MM.1S (cell line): ENCODE results near the gene GJA10.

Source experiments
- DNase-seq: peaks from one replicate; pipeline ENCODE4 v3.0.0-alpha.2; 2015
- H2AFZ ChIP-seq: fragments of 300-600 bp; sonication (generic); 2 replicates; pipeline ENCODE4 v1.6.0; 2016; ENCODE audit warnings: antibody characterized with exemption, low read length
- H3F3A ChIP-seq: fragments of 300-600 bp; sonication (generic); 2 replicates; pipeline ENCODE4 v1.6.1; 2016; ENCODE audit warnings: mild to moderate bottlenecking, antibody characterized with exemption, low read length, moderate library complexity, mixed read lengths; ENCODE audit not compliant: insufficient read depth
- H3K27ac ChIP-seq: fragments of 300-600 bp; sonication (generic); 2 replicates; pipeline ENCODE4 v1.5.1; 2016; ENCODE audit warnings: mild to moderate bottlenecking, low read length
- H3K27me3 ChIP-seq: fragments of 300-600 bp; sonication (generic); replicated peaks from 2 replicates; pipeline ENCODE4 v1.6.0; 2016; ENCODE audit warnings: low read length; ENCODE audit not compliant: insufficient read depth
- H3K36me3 ChIP-seq: fragments of 300-600 bp; sonication (generic); replicated peaks from 2 replicates; pipeline ENCODE4 v1.6.1; 2016; ENCODE audit warnings: mild to moderate bottlenecking, low read length, mixed read lengths; ENCODE audit not compliant: insufficient read depth
- H3K4me1 ChIP-seq: fragments of 300-600 bp; sonication (generic); 2 replicates; pipeline ENCODE4 v1.6.1; 2016; ENCODE audit warnings: low read length, mixed read lengths
- H3K4me2 ChIP-seq: fragments of 300-600 bp; sonication (generic); 2 replicates; pipeline ENCODE4 v1.6.0; 2016; ENCODE audit warnings: low read depth, low read length
- H3K4me3 ChIP-seq: fragments of 300-600 bp; sonication (generic); 2 replicates; pipeline ENCODE4 v1.5.1; 2016; ENCODE audit warnings: low read length, mixed read lengths
- H3K79me2 ChIP-seq: fragments of 300-600 bp; sonication (generic); 2 replicates; pipeline ENCODE4 v1.6.1; 2016; ENCODE audit warnings: mixed run types, low read length, mixed read lengths
- H3K9ac ChIP-seq: fragments of 300-600 bp; sonication (generic); 2 replicates; pipeline ENCODE4 v1.6.1; 2016; ENCODE audit warnings: low read length, mixed read lengths
- H3K9me2 ChIP-seq: fragments of 300-600 bp; sonication (generic); replicated peaks from 2 replicates; pipeline ENCODE4 v1.6.1; 2016; ENCODE audit warnings: mild to moderate bottlenecking, low read length, mixed read lengths; ENCODE audit not compliant: insufficient read depth
- H3K9me3 ChIP-seq: fragments of 300-600 bp; sonication (generic); replicated peaks from 2 replicates; pipeline ENCODE4 v1.6.1; 2016; ENCODE audit warnings: mild to moderate bottlenecking, low read length, mixed read lengths; ENCODE audit not compliant: insufficient read depth
- H4K20me1 ChIP-seq: fragments of 300-600 bp; sonication (generic); 2 replicates; pipeline ENCODE4 v1.6.1; 2016; ENCODE audit warnings: mild to moderate bottlenecking, low read length, moderate library complexity, mixed read lengths; ENCODE audit not compliant: insufficient read depth
- EZH2 ChIP-seq: fragments of 300-600 bp; sonication (generic); optimal IDR thresholded peaks from 2 replicates; pipeline ENCODE3; 2017; ENCODE audit warnings: low read depth, mild to moderate bottlenecking, antibody characterized with exemption, low read length, mixed read lengths
- EZH2phosphoT487 ChIP-seq: fragments of 300-600 bp; sonication (generic); IDR thresholded peaks from 2 replicates; pipeline ENCODE4 v1.6.1; 2018; ENCODE audit warnings: antibody characterized with exemption, low read length
- TF ChIP-seq, protein P1 (sequence below): fragments of 300-600 bp; sonication (generic); IDR thresholded peaks from 2 replicates; pipeline ENCODE4 v1.5.1; 2016; ENCODE audit warnings: antibody characterized with exemption, low read length, mixed read lengths

Gene GJA10

DNA sequence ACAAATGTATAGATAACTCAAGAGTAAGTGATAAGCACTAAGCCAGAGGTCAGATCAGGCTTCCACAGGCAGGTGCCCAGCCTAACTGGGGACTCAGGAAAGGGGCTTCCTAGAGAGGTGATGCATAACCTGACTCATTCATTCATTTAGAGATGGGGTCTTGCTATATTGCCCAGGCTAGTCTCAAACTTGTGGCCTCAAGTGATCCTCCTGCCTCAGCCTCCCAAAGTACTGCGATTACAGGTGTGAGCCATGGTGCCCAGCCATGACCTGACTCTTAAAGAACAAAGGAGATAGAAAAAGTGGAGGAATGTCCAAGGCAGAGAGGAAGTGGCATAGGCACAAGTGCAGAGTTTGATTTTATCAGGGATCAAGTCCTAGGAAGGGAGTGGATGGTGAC, 41.9 kb downstream of the GJA10 start:
- Histone ChIP-seq H3K79me2 (no peaks in the 10 kb centered on the region), H3K36me3 (no peaks in the 10 kb centered on the region), H3K27me3 (no peaks in the 10 kb centered on the region), H3K27ac (no peak overlapping the region), H3K4me3 (no peak overlapping the region), H3K4me2 (no peak overlapping the region), H3K9me2 (no peaks in the 10 kb centered on the region), H3K4me1 (no peaks in the 10 kb centered on the region), H2AFZ (no peak overlapping the region), H4K20me1 (no peaks in the 10 kb centered on the region), H3K9ac (no peak overlapping the region), H3K9me3 (no peaks in the 10 kb centered on the region), H3F3A (no peaks in the 10 kb centered on the region)
- TF ChIP-seq EZH2, result no peak
- no peak for TF ChIP-seq EZH2phosphoT487
- TF ChIP-seq, protein P1, sequence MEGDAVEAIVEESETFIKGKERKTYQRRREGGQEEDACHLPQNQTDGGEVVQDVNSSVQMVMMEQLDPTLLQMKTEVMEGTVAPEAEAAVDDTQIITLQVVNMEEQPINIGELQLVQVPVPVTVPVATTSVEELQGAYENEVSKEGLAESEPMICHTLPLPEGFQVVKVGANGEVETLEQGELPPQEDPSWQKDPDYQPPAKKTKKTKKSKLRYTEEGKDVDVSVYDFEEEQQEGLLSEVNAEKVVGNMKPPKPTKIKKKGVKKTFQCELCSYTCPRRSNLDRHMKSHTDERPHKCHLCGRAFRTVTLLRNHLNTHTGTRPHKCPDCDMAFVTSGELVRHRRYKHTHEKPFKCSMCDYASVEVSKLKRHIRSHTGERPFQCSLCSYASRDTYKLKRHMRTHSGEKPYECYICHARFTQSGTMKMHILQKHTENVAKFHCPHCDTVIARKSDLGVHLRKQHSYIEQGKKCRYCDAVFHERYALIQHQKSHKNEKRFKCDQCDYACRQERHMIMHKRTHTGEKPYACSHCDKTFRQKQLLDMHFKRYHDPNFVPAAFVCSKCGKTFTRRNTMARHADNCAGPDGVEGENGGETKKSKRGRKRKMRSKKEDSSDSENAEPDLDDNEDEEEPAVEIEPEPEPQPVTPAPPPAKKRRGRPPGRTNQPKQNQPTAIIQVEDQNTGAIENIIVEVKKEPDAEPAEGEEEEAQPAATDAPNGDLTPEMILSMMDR, result no peak
- DNase-seq, result no peak

DNA sequence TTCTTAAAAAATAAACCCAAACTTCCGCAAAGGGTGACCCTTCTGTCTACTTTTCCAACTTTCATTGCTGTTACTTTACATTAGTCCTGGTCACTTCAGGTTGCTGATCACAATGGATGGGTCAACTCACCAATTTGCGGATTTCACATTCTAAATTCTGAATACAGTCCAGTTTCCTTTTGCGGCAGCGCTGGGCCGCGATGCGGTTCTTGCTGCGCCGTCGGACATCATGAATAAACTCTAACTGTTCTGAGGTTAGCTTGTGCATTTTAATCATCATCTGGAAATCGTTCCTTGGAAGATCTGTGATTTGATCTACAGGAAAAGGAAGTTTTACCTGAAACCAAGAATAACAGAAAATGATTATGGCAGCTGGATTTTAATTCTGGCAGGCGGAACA, 43.7 kb downstream of the GJA10 start:
- no peak overlapping the region for H3K4me2 ChIP-seq
- H3K9me2 ChIP-seq, result no peaks in the 10 kb centered on the region
- no peak overlapping the region for H2AFZ ChIP-seq
- no peaks in the 10 kb centered on the region for H3K36me3 ChIP-seq
- no peak overlapping the region for H3K4me3 ChIP-seq
- no peaks in the 10 kb centered on the region for H4K20me1 ChIP-seq
- no peaks in the 10 kb centered on the region for H3F3A ChIP-seq
- H3K9ac ChIP-seq, result no peak overlapping the region
- H3K27ac ChIP-seq, result no peak overlapping the region
- H3K27me3 ChIP-seq, result no peaks in the 10 kb centered on the region
- no peaks in the 10 kb centered on the region for H3K79me2 ChIP-seq
- no peaks in the 10 kb centered on the region for H3K9me3 ChIP-seq
- TF ChIP-seq EZH2 (no peak), EZH2phosphoT487 (no peak)
- TF ChIP-seq, protein P1, result no peak
- no peak for DNase-seq
- H3K4me1 ChIP-seq, result no peaks in the 10 kb centered on the region

DNA sequence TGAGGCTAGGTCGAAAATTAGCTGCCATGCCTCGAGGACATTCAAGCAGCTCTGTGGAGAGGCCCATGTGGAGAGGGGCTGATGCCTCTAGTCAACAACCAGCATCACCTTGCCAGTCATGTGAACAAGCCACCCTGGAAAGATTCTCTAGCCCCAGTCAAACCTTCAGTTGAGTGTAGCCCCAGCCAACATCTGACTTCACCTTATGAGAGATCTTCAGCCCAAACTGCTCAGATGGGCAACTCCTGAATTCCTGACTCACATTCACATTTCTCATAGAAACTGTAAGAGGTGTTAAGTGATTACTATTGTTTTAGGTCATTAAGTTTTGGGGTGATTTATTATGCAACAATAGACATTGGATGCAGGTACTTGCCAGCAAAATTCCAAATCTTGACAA, 44.9 kb downstream of the GJA10 start:
- Histone ChIP-seq H4K20me1 (no peaks in the 10 kb centered on the region), H2AFZ (no peak overlapping the region), H3K4me2 (no peak overlapping the region), H3K27me3 (no peaks in the 10 kb centered on the region), H3F3A (no peaks in the 10 kb centered on the region), H3K9me2 (no peaks in the 10 kb centered on the region), H3K4me1 (no peaks in the 10 kb centered on the region), H3K36me3 (no peaks in the 10 kb centered on the region), H3K79me2 (no peaks in the 10 kb centered on the region), H3K9me3 (no peaks in the 10 kb centered on the region), H3K9ac (no peak overlapping the region), H3K27ac (no peak overlapping the region), H3K4me3 (no peak overlapping the region)
- no peak for TF ChIP-seq EZH2
- TF ChIP-seq, protein P1, result no peak
- no peak for TF ChIP-seq EZH2phosphoT487
- DNase-seq, result no peak
